Measurements from ENCODE around the gene VAMP4.

VAMP4 gene, protein sequence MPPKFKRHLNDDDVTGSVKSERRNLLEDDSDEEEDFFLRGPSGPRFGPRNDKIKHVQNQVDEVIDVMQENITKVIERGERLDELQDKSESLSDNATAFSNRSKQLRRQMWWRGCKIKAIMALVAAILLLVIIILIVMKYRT

DNA sequence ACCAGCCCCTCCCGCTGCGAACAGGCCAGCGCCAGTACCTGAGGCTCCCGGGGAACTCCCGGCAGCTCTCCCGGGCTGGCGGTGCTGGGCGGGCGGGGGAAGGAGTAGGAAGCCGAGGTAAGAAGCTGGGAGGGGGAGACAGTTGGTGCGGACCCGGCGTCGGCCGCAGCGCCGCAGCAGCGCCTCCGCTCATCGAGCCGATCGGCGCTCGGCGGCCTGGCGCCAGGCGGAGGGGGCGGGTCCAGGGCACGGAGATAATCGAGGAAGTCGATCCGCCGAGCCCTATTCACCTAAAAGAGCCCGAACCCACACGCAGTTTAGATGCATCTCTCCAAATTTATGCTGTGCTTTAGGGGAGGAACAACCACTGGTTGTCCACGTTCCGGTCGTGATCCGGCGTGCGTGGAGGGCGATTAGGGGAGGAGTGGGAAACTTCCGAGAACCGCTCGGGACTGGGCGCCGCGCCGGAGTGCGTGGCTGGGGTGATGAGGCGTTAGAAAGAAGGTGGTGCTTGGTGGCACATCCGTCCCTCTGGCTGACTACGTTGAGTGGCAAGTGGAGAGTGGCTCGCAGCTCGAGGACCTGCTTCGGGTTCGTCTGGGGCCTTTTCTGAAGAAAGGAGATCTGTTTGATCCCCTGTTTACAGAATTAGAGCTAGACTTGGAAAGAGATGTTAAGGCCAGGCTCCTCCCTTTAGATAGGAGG lies at the start of gene VAMP4:
TSS of gene VAMP4 (minus strand) at position 194 of the 705 bp plus-strand sequence. CDS start 3,651 bp downstream, outside the sequence.
- peak; percentile 78 for DNase-seq (ENCODE audit: low read depth)

DNA sequence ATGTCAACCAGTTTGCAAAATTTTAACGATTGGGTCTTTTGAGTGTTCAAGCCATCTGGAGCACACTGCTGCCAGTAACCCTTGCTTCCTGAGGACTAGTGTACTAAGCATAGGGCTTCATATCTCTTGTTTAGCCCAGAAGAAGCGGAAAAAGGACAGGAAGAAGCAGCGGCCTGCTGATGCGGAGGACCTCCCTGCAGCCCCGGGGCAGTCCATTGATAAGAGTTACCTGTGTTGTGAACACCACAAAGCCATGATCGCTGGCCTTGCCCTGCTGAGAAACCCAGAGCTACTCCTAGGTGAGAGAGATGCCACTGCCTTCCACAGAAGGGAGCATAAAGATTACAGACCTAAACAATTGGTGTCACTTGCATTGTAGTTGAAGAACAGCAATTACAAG lies 48.5 kb upstream of the VAMP4 start:
- DNase-seq (ENCODE audit: low read depth) = no peak

DNA sequence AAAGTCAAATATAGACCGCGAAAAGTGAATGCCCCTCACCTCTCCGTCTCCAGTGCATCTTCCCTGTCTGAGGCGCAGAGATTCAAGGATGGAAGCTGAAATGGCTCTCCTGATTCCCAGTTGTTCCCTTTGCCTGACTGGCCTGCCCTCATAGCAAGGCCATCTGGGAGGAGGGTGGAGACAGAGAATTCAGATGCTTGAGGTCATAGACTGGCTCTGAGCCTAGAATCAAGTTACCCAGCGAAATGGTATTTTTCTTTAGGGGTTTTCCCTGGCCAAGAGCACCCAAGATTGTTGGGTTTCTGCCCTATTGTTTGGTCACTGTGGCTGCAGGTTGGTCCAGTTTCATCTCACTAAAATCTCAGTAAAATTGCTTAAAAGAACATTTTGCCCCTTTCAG lies 46.8 kb upstream of the VAMP4 start:
- DNase-seq (ENCODE audit: low read depth) = no peak

DNA sequence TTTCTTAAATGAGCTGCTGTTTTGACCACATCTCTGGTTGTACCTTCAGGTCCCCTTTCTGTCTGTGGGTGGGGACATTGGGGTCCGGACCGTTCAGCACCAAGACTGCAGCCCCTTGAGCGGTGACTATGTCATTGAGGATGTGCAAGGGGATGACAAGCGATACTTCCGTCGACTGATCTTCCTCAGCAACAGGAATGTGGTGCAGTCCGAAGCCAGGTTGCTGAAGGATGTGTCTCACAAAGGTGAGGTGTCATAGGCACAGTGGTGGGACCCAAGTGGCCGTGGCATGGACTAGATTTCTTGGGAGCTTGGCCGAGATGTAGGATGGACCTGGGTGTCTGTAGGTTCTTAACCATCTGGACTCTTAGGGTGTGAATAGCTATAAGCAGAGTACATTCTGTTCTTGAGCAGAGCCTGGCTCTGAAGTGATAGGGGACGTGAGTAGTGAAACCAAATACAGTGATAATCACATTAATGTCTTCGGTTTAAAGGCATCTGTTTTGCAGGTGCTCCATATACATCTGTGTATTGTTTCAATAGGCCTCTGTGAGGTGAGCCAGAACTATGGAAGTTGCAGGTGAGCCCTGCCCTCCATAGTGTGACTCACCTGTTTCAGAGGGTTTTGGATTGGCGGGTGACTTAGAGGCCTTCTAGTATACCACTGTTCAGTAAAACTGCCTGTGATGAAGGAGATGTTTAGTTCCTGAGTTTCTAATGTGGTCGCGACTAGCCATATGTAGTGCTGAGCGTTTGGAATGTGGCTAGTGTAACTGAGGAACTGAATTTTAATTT lies 46.0 kb upstream of the VAMP4 start:
- no peak for DNase-seq (ENCODE audit: low read depth)

DNA sequence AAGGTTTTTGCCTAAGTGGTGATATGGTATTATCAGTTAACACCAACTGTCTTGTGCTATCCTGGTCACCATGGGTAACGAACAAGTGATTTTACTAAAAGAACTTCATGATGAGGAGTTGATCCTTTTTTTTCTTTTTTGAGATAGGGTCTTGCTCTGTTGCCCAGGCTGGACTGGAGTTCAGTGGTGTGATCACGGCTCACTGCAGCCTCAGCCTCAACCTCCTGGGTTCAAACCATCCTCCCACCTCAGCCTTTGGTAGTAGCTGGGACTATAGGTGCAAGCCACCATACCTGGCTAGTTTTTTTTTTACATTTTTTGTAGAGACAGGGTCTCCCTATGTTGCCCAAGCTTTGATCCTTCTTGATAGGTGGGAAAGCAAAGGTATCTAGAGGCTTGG lies 44.7 kb upstream of the VAMP4 start:
- no peak for DNase-seq (ENCODE audit: low read depth)

DNA sequence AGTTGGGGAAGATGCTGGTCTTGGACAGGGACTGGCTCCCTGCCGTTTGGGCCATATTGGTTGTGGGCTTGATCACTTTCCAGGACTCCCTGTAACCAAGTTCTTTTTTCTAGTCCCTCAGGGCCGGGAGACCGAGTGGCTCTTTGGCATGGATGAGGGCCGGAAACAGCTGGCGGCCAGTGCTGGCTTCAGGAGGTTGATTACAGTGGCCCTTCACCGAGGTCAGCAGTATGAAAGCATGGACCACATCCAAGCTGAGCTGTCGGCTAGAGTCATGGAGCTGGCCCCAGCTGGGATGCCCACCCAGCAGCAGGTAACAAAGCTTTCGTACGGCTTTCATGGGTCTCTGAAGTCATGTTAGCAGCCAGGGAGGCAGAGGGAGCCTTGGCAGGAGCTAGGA lies 43.9 kb upstream of the VAMP4 start:
- DNase-seq (ENCODE audit: low read depth) = no peak

DNA sequence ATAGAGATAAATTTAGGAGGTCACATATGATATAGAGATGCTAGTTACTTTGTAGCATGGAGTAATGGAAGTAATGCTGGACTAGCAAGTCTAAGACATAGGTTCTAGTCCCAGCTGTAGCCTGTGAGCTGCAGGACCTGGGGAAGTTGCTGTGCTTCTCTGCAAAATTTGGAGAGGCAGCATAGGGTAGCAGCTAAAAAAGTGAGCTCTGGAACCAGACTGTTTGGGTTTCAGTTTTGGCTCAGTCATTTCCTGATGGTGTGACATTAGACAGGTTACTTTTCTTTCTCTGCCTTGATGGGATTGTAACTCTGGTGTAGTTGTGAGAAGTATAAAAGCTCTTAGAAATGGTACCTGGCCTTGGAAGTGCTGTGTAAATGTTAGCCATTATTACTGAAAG lies 42.9 kb upstream of the VAMP4 start:
- no peak for DNase-seq (ENCODE audit: low read depth)

DNA sequence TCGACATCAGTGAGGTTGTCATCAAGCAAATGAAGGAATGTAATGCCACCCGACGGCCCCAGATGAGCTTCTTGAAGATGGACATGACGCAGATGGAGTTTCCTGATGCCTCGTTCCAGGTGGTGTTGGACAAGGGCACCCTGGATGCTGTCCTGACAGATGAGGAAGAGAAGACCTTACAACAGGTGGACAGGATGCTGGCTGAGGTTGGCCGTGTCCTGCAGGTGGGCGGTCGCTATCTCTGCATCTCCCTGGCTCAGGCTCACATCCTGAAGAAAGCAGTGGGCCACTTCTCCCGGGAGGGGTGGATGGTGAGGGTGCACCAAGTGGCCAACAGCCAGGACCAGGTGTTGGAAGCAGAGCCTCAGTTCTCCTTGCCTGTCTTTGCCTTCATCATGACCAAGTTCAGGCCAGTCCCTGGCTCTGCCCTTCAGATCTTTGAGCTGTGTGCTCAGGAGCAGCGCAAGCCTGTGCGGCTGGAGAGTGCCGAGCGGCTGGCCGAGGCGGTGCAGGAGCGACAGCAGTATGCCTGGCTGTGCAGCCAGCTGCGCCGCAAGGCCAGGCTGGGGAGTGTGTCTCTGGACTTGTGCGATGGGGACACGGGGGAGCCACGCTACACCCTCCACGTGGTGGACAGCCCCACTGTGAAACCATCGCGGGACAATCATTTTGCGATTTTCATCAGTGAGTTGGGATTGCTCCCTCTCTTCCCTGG lies 42.1 kb upstream of the VAMP4 start:
- DNase-seq (ENCODE audit: low read depth) = no peak

DNA sequence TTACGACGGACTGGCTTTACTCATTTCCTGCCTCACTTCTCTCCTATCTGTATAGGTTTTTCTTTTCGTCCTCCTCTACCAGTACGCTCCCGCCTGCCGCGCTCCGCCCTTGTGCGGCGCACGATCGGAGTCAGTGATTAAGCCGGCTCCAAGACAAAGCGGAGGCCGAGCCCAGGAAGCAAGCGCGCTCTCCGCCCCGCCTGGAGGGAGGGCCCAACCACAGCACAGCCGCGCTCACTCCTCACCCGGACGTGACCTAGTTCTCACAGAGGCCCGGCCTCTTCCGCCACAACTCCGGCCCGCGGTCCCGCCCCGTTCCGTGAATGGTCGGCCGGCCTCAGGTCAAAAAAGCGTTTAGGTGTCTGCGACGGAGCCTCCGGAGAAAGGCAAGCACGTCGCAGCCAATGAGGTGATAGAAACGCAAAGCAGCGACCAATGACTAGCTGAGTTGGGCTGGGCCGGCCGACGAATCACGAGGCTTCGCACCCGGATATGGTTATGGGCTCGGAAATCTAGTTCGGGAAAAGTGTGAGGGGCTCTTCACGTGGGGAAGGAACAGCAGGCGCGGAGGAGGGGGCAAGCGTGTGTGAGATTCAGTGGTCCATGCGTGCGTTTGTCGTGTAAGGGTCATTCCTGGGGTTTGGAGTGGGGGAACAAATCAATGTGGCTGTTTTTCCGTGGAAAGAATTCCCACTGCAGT lies 39.5 kb upstream of the VAMP4 start, which contains the start of gene METTL13:
TSS of gene METTL13 (plus strand) at position 485 of the 700 bp plus-strand sequence. CDS start 308 bp downstream, outside the sequence.
- DNase-seq (ENCODE audit: low read depth) = peak; percentile 98

DNA sequence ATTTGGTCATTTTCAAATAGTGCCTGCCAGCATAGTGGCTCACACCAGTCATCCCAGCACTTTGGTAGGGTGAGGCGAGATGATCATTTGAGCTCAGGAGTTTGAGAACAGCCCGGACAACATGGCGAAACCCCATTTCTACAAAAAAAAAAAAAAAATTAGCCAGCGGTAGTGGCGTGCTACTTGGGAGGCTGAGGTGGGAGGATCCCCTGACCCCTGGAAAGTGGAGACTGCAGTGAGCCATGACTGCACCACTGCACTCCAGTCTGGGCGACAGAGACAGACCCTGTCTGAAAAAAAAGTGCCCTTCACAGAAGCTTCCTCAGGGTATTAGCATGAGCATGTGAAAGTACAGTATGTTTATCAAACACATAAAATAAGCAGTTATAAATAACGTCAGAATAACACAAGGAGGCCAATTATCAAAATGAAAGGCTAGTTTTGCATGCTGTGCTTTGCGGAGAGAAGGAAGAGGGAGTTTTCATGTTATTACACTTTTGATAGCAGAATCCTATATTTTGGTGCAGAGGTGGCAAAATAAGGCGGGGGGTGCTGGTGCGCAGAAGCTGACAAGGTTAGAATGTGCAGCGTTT lies 38.8 kb upstream of the VAMP4 start:
- no peak for DNase-seq (ENCODE audit: low read depth)

DNA sequence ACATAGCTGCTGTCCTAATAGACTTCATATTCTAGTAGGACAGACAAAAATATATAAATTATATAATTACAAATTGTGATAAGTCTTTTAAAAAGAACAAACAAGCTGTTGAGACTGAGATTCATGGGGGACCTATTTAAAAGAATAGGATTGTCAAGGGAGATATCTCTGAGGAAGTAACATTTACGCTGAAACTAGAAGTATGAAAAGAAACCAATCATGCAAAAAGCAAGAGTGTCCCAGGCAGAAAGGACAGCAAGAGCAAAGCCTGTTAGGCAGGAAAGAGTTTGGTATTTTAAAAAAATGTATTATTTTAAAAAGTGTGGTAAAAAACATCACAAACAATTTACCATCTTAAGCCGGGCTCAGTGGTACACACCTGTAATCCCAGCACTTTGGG lies 30.4 kb upstream of the VAMP4 start:
- DNase-seq (ENCODE audit: low read depth) = no peak

DNA sequence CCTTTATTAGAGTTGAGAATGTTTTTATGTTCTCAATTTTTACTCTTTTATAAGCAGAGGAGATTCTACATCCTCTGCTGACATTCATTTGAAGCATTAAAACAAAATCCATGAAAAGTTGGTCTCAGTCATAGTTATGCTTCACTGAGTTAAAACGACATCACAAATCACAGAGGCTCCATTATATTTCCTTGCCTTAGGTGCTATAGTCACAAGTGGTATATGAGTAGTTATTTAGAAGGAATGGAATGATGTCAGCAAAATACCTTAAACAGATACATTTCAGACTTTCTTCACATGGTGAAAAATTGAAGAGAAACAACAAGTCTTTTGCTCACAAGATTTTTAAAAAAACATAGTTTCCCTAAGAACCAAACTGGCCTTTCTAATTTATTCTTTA lies 27.9 kb upstream of the VAMP4 start:
- no peak for DNase-seq (ENCODE audit: low read depth)

DNA sequence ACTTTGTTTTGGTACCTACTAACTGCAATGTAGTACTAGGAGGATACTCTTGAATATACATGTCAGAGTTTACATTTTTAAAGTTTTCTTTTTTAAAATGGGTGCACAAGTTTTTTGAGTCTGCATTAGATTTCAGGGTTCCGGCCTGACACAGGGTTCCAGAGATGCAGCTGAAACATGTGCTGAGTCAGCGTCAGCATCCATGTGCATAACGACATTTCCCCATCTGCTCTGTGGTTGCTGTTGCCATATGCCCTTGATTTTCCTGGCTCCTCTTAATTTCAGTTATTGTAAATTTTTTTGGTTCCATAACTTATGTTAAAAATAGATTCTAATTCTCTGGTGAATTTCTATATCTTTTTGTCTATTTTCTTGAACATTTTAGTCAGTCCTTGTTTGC lies 27.3 kb upstream of the VAMP4 start:
- DNase-seq (ENCODE audit: low read depth) = no peak

DNA sequence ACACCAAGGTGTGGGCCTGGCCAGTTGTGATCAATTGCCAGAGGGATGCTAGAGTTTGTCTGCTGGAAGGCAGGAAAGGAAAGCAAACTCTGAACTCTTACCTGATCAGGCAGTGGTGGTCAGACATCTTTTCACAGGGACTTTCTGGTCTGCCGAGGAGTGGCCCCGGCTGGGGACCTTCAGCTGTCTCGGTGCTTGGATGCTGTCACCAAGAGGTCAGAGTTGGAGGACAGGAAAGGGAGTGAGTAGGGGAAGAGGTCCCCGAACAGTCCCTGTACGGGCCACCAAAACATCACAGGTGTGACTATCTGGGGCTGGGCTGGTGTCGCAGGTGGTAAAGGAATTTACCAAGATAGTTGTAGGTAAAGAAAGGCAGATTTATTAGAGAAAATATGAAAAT lies 21.9 kb upstream of the VAMP4 start:
- no peak for DNase-seq (ENCODE audit: low read depth)

DNA sequence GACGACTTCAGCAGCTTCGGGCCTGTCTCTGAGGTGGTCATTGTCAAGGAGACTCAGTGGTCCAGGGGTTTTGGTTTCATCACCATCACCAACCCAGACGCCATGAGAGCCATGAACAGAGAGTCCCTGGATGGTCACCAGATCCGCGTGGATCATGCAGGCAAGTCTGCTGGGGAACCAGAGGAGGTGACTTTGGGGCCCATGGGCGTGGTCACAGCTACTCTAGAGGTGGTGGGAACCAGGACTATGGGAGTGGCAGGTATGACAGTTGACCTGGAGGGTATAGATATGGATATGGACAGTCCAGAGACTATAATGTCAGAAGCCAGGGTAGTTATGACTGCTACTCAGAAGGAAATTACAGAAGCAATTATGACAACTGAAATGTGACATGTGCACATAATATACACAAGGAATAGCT lies 20.3 kb upstream of the VAMP4 start:
- no peak for DNase-seq (ENCODE audit: low read depth)

DNA sequence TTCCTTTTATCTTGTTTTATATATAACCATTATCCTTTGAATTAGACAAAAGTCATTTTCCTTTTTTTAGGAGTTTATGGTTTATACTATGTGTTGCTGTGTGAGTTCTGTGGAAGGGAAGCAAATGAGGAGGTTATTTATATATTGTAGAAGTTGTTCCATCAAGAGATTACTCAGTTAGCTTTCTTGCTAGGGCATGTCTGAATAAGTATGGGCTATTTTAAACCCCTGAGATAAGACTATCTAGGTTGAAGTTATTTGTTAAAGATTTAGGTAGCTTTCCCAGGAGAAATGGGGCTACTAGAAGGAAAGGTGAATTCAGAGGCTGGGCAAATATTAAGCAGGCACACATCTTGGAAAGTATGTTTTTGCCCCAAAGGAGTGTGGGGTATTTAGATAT lies 16.1 kb upstream of the VAMP4 start:
- no peak for DNase-seq (ENCODE audit: low read depth)

DNA sequence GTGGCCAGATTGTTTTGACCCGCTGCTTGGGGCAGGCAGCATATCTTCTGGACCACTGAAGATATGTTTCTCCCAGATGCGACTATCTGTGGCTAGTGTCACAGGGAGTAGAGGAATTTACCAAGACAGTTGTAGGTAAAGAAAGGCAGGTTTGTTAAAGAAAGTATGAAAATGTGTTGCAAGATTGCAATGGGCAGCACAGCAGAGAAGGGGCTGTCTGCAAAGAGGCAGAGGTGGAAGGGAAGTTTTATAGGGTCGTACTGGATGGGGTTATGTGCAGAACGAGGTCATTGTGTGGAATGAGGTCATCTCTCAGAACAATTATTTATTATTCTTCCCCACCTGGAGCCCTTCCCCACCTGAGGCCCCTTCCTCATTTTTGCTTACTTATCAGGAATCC lies 15.0 kb upstream of the VAMP4 start:
- DNase-seq (ENCODE audit: low read depth) = no peak

DNA sequence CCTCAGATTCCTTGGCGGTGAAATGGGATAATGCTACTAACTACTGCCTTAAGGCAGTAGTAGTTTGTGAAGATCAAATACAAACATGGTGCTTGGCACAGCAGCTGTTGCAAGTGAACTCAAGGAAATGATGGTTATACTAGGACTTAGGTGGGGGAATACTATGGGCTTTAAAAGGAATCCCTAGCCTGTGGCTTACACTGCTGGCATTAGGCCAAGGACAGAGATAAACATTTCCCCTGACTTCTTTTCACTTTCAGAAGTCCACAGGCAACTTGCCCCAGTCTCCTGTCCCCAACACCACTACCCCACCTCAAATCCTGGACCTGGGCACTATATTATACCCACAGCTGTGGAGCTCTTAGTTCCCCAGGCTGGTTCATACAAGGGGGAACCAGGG lies 13.1 kb upstream of the VAMP4 start:
- DNase-seq (ENCODE audit: low read depth) = no peak

DNA sequence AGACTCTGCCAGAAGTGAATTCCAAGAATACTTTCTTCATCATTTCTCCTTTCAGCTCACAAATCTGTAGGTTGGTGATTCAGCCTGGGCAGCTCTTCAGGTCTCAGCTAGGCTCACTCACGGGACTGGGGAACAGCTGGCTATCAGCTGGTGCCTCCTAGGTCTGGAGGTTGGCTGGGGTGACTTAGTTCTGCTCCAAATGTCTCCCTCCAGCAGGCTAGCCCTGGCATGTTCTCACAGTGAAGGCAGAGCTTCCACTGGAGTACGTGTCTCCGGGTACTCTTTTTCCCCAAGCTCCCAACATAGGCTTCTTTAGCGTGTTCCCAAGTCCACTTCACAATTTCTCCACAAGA lies 12.5 kb upstream of the VAMP4 start:
- no peak for DNase-seq (ENCODE audit: low read depth)

DNA sequence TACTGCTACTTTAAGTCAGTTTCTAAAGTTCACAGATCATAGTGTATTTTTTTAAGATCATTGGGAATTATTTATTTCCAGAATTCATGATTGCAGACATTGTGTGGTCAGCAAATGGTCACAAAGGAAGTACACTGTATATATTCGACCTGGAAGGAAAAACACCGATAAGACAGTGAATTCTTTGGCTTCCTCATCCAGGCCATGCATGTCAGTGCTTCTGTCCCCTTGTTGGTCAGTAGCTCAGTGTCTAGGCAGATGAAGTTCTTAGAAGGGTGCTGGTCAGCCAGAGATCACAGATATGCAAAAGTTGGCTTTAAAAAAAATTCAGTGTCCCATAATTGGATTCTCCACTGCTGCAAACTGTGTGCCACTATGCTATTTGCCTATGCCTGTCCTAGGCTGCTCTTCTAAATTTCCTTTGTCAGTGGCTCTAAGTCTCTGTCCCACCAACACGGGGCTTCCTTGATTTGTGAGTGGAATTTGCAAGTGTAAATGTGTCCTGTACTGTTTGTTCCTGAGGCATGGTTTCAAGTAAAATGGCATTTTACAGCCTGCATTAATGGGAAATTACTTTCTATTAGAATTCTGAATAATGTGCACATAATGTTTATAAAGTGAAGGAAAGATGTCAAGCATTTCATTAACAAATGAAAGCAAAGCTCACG lies 12.0 kb upstream of the VAMP4 start:
- no peak for DNase-seq (ENCODE audit: low read depth)

DNA sequence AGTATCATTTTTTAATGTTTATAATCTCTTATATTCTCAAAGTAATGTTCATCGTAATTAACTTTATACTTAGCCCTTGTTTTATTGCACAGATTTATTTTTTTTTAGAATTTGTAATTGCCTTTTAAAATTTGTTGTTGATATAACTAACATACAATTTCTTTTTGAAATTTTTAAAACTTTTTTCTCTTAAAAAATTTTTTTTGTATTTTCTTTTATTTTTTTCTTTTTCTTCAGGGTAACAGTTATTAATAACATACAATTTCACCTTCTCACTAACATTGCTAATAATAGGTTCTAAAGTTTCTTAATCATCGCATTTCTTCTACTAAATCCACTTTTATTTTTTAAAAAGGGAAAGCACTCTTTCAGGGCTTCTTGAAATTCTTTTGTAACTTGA lies 11.3 kb upstream of the VAMP4 start:
- no peak for DNase-seq (ENCODE audit: low read depth)

Data from stimulated activated CD4-positive, alpha-beta T cell treated with anti-CD3 and anti-CD28 coated beads, Interleukin-2, amount 100 ng/mL, for 4 hours (primary cell).